D721Med (cell line): ENCODE measurements around the gene PGF.

ENCODE experiments used
- DNase-seq: peaks from one replicate; pipeline ENCODE4 v3.0.0; 2011; ENCODE audit warnings: low spot score; ENCODE audit not compliant: insufficient read length
- FAIRE-seq: peaks from 2 replicates; lab custom pipeline; 2011; peaks lifted over from hg19 to GRCh38; lab: Jason Lieb, UNC
- CTCF ChIP-seq: IDR thresholded peaks from 2 replicates; pipeline ENCODE4 v1.5.1; 2012; ENCODE audit warnings: mild to moderate bottlenecking, control low read depth; ENCODE audit not compliant: insufficient read depth; ENCODE audit errors: missing control alignments

PGF gene

GRCh38 chr14:74938531-74939495, 16.6 kb downstream of the PGF start:
- peak; percentile 21 for FAIRE-seq
- no peak for TF ChIP-seq CTCF
- DNase-seq: peak; percentile 68

- DNase-seq: no peak
- no peak for TF ChIP-seq CTCF
- FAIRE-seq: no peak
Measured at GRCh38 chr14:74937171-74937570, 18.2 kb downstream of the PGF start.

GRCh38 chr14:74936731-74937130, 18.7 kb downstream of the PGF start:
- TF ChIP-seq CTCF: no peak
- FAIRE-seq: no peak
- DNase-seq: no peak

GRCh38 chr14:74936151-74936550, 19.2 kb downstream of the PGF start:
- DNase-seq (no peak), FAIRE-seq (no peak)
- TF ChIP-seq CTCF: no peak

GRCh38 chr14:74935360-74935680, 20.1 kb downstream of the PGF start:
- no peak for DNase-seq
- TF ChIP-seq CTCF: no peak
- FAIRE-seq: no peak

- FAIRE-seq (no peak), DNase-seq (no peak)
- TF ChIP-seq CTCF: no peak
Measured at GRCh38 chr14:74934476-74935359, 20.7 kb downstream of the PGF start.
